AG08396 (cell line): Measurements from ENCODE around the gene GPR155.
"Not testable (repeated sequence)": the region's sequence is repeated elsewhere in the genome, so short reads cannot be mapped to it uniquely, and the experiment has no call there.

ENCODE experiments used
- DNase-seq: peaks from one replicate; pipeline ENCODE4 v3.0.0; 2012; ENCODE audit warnings: low spot score, mixed read lengths

GPR155 gene

GRCh38 chr2:174492963-174493431, 6.2 kb upstream of the GPR155 start:
- DNase-seq = no peak

GRCh38 chr2:174491947-174492346, 5.1 kb upstream of the GPR155 start:
- no peak for DNase-seq

GRCh38 chr2:174490051-174490450, 3.2 kb upstream of the GPR155 start:
- no peak for DNase-seq

- not testable (repeated sequence) for DNase-seq
Observed at GRCh38 chr2:174489520-174489919, 2.7 kb upstream of the GPR155 start.

- DNase-seq = no peak
Observed at GRCh38 chr2:174487820-174488162, 962 bp upstream of the GPR155 start.

- peak; percentile 98 for DNase-seq
Observed at GRCh38 chr2:174487108-174487819, 435 bp upstream of the GPR155 start.

- peak; percentile 30 for DNase-seq
Observed at GRCh38 chr2:174485788-174486562, 854 bp downstream of the GPR155 start.

- DNase-seq = not testable (repeated sequence)
Observed at GRCh38 chr2:174485045-174485444, 1.8 kb downstream of the GPR155 start.

GRCh38 chr2:174484573-174484972, 2.3 kb downstream of the GPR155 start:
- DNase-seq = no peak

- DNase-seq = no peak
Observed at GRCh38 chr2:174482854-174483253, 4.0 kb downstream of the GPR155 start.

- DNase-seq = no peak
Observed at GRCh38 chr2:174477759-174478158, 9.1 kb downstream of the GPR155 start.

- no peak for DNase-seq
Observed at GRCh38 chr2:174473796-174474195, 13.0 kb downstream of the GPR155 start.

GRCh38 chr2:174465327-174465726, 21.5 kb downstream of the GPR155 start:
- DNase-seq = no peak

- DNase-seq = no peak
Observed at GRCh38 chr2:174461221-174461620, 25.6 kb downstream of the GPR155 start.

GRCh38 chr2:174454566-174454965, 32.3 kb downstream of the GPR155 start:
- no peak for DNase-seq

- DNase-seq = no peak
Observed at GRCh38 chr2:174450021-174450816, 36.6 kb downstream of the GPR155 start.

GRCh38 chr2:174449033-174449432, 37.8 kb downstream of the GPR155 start:
- DNase-seq = no peak

- DNase-seq = no peak
Observed at GRCh38 chr2:174446531-174446930, 40.3 kb downstream of the GPR155 start.

- DNase-seq = no peak
Observed at GRCh38 chr2:174445248-174445647, 41.6 kb downstream of the GPR155 start.

GRCh38 chr2:174444761-174445160, 42.1 kb downstream of the GPR155 start:
- DNase-seq = no peak

- peak; percentile 79 for DNase-seq
Observed at GRCh38 chr2:174442546-174443510, 44.0 kb downstream of the GPR155 start.
